ENCODE measurements around the gene KDM4B.

DNA sequence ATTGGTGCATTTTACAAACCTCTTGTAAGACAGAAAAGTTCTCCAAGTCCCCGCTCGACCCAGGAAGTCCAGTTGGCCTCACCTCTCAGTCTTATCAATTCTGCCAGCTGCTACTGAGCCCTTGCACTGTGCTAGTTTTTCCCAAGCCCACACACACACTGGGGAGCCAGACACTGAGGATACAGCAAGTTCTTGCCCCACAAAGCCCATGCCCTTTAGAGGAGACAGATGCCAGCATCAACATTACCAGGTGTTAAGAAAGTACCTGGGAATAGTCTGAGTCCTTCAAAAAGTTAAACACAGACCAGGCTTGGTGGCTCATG, 196.7 kb downstream of the KDM4B start:
- TF ChIP-seq MAX (IDR thresholded peaks at IDR 0.05; ENCODE audit: low read depth) (no peak), CTCF (IDR thresholded peaks at IDR 0.05) (no peak), MXI1 (IDR thresholded peaks at IDR 0.05; ENCODE audit: low read depth, low read length) (no peak), EZH2phosphoT487 (IDR thresholded peaks at IDR 0.05; ENCODE audit: borderline replicate concordance, low read depth) (no peak)
